ENCODE results near the gene IL1R1. TPM values are rescaled to one million over a fixed set of nuclear protein-coding genes. Genes with fewer than 3 reads are reported as not detected.

The IL1R1 gene, protein sequence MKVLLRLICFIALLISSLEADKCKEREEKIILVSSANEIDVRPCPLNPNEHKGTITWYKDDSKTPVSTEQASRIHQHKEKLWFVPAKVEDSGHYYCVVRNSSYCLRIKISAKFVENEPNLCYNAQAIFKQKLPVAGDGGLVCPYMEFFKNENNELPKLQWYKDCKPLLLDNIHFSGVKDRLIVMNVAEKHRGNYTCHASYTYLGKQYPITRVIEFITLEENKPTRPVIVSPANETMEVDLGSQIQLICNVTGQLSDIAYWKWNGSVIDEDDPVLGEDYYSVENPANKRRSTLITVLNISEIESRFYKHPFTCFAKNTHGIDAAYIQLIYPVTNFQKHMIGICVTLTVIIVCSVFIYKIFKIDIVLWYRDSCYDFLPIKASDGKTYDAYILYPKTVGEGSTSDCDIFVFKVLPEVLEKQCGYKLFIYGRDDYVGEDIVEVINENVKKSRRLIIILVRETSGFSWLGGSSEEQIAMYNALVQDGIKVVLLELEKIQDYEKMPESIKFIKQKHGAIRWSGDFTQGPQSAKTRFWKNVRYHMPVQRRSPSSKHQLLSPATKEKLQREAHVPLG
- 22.6 TPM for total RNA-seq
- long read RNA-seq, full-length matches to known transcripts = 28 of 40 reads
- long read RNA-seq, partial matches to known transcripts = 6 of 40 reads
- long read RNA-seq, other reads (novel, unspliced or antisense) = 6 of 40 reads

GRCh38 chr2:102141970-102142828 is at the start of gene IL1R1:
TSS of gene IL1R1 (plus strand) at chr2:102142746. CDS start at chr2:102157725, 14,979 bp downstream.
- Histone ChIP-seq H3K27me3 (ENCODE audit: low read depth) (no peaks in the 10 kb centered on the region), H3K27ac (replicated peaks) (peak within 1 kb of the TSS; percentile 93), H3K36me3 (peaks cover 19% of the 10 kb centered on the region), H3K9me3 (replicated peaks) (peaks cover 27% of the 10 kb centered on the region), H3K4me3 (peak within 1 kb of the TSS; percentile 78), H3K4me1 (peaks cover 27% of the 10 kb centered on the region)
- TF ChIP-seq, protein P1, sequence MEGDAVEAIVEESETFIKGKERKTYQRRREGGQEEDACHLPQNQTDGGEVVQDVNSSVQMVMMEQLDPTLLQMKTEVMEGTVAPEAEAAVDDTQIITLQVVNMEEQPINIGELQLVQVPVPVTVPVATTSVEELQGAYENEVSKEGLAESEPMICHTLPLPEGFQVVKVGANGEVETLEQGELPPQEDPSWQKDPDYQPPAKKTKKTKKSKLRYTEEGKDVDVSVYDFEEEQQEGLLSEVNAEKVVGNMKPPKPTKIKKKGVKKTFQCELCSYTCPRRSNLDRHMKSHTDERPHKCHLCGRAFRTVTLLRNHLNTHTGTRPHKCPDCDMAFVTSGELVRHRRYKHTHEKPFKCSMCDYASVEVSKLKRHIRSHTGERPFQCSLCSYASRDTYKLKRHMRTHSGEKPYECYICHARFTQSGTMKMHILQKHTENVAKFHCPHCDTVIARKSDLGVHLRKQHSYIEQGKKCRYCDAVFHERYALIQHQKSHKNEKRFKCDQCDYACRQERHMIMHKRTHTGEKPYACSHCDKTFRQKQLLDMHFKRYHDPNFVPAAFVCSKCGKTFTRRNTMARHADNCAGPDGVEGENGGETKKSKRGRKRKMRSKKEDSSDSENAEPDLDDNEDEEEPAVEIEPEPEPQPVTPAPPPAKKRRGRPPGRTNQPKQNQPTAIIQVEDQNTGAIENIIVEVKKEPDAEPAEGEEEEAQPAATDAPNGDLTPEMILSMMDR (IDR thresholded peaks at IDR 0.05; ENCODE audit: borderline replicate concordance) = no peak
- intact Hi-C loops (cut with micrococcal nuclease) = no loop called here
- peak; percentile 85 for DNase-seq

GRCh38 chr2:102093662-102094061 is 48.9 kb upstream of the IL1R1 start:
- no peak overlapping the region for H3K27ac ChIP-seq (replicated peaks)

GRCh38 chr2:102094917-102095316 is 47.6 kb upstream of the IL1R1 start:
- intact Hi-C loops (cut with micrococcal nuclease) = no loop called here
- Histone ChIP-seq H3K9me3 (replicated peaks) (peaks cover 23% of the 10 kb centered on the region), H3K36me3 (no peaks in the 10 kb centered on the region), H3K4me3 (no peak overlapping the region), H3K27me3 (ENCODE audit: low read depth) (no peaks in the 10 kb centered on the region), H3K4me1 (no peaks in the 10 kb centered on the region), H3K27ac (replicated peaks) (no peak overlapping the region)
- TF ChIP-seq, protein P1 (IDR thresholded peaks at IDR 0.05; ENCODE audit: borderline replicate concordance) = no peak
- no peak for DNase-seq

More at GRCh38 chr2:102093662-102094061, 48.9 kb upstream of the IL1R1 start:
- Histone ChIP-seq H3K4me3 (no peak overlapping the region), H3K27me3 (ENCODE audit: low read depth) (no peaks in the 10 kb centered on the region), H3K36me3 (no peaks in the 10 kb centered on the region), H3K9me3 (replicated peaks) (peaks cover 21% of the 10 kb centered on the region), H3K4me1 (no peaks in the 10 kb centered on the region)
- intact Hi-C loops (cut with micrococcal nuclease) = no loop called here
- DNase-seq = no peak
- TF ChIP-seq, protein P1 (IDR thresholded peaks at IDR 0.05; ENCODE audit: borderline replicate concordance) = no peak

- Histone ChIP-seq H3K9me3 (replicated peaks) (peaks cover 11% of the 10 kb centered on the region), H3K4me3 (no peak overlapping the region), H3K27ac (replicated peaks) (no peak overlapping the region), H3K27me3 (ENCODE audit: low read depth) (no peaks in the 10 kb centered on the region), H3K4me1 (no peaks in the 10 kb centered on the region), H3K36me3 (no peaks in the 10 kb centered on the region)
- TF ChIP-seq, protein P1 (IDR thresholded peaks at IDR 0.05; ENCODE audit: borderline replicate concordance) = no peak
- no peak for DNase-seq
- intact Hi-C loops (cut with micrococcal nuclease) = no loop called here
Observed at GRCh38 chr2:102096103-102096502, 46.4 kb upstream of the IL1R1 start.

- TF ChIP-seq, protein P1 (IDR thresholded peaks at IDR 0.05; ENCODE audit: borderline replicate concordance) = no peak
- Histone ChIP-seq H3K4me1 (peaks cover 10% of the 10 kb centered on the region), H3K4me3 (no peak overlapping the region), H3K9me3 (replicated peaks) (peaks cover 11% of the 10 kb centered on the region), H3K27ac (replicated peaks) (no peak overlapping the region), H3K27me3 (ENCODE audit: low read depth) (no peaks in the 10 kb centered on the region), H3K36me3 (no peaks in the 10 kb centered on the region)
- no peak for DNase-seq
- intact Hi-C loops (cut with micrococcal nuclease) = no loop called here
Observed at GRCh38 chr2:102098756-102099155, 43.8 kb upstream of the IL1R1 start.
